Thyroid gland (tissue), 4 donors: ENCODE measurements around the gene ANTXR1.

ENCODE experiments used
- POLR2A ChIP-seq, 2 donors: fragments of 450-650 bp; IDR thresholded peaks; one replicate each; pipeline ENCODE4 v1.6.1; 2017; ENCODE audit warnings: antibody characterized with exemption in 2 of 2, mild to moderate bottlenecking in 2 of 2, moderate library complexity in 1 of 2
- TF ChIP-seq, protein P1 (sequence below), 6 experiments: fragments of 200-600 bp in 3 of 6; fragments of 450-650 bp in 3 of 6; sonication (generic) in 3 of 6; IDR thresholded peaks; one replicate each; pipeline ENCODE4 v1.5.1; 2016 to 2019; ENCODE audit warnings: antibody characterized with exemption in 6 of 6, mild to moderate bottlenecking in 2 of 6, inconsistent platforms in 1 of 6, moderate library complexity in 1 of 6

DNA sequence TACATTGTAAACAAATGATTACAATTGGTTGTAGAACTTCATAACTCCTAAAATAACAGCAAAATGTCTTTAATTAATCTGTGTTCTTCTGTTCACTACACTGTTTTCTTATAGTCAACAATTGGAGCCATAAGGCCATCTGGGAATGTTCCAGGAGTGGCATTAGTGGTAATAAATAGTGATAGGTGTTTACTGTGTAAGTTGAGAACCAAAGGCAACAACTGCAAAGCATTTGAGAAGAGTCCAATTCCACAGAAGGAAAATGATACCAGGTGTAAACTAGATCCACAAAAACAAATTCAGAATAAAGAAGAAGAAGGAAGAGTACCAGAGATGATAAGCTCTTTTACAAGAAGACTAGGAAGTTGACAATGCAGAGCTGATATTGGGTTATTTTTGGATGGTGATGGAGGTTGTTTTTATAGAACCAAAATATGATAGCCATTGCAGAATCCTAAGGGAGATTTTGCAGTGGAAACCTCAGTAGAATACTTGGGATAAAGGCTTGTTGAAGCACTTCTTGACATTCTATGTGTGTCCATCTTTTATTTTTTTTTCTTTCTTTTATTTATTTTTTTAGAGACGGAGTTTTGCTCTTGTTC is 52.9 kb downstream of the ANTXR1 start:
- TF ChIP-seq, protein P1, sequence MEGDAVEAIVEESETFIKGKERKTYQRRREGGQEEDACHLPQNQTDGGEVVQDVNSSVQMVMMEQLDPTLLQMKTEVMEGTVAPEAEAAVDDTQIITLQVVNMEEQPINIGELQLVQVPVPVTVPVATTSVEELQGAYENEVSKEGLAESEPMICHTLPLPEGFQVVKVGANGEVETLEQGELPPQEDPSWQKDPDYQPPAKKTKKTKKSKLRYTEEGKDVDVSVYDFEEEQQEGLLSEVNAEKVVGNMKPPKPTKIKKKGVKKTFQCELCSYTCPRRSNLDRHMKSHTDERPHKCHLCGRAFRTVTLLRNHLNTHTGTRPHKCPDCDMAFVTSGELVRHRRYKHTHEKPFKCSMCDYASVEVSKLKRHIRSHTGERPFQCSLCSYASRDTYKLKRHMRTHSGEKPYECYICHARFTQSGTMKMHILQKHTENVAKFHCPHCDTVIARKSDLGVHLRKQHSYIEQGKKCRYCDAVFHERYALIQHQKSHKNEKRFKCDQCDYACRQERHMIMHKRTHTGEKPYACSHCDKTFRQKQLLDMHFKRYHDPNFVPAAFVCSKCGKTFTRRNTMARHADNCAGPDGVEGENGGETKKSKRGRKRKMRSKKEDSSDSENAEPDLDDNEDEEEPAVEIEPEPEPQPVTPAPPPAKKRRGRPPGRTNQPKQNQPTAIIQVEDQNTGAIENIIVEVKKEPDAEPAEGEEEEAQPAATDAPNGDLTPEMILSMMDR (IDR thresholded peaks at IDR 0.05) = no peak
- TF ChIP-seq POLR2A (IDR thresholded peaks at IDR 0.05) = no peak
